Thymus (tissue), 11 donors: ENCODE results near the gene CFL1. TPM values are rescaled to one million over a fixed set of nuclear protein-coding genes. Genes with fewer than 3 reads are reported as not detected.
A peak's percentile ranks its signal among the peaks of the same experiment; 100 is the strongest.

ENCODE experiments used
- DNase-seq, 9 donors: peaks; one replicate each; pipeline ENCODE4 v3.0.0-alpha.2; 2013; ENCODE audit warnings: low spot score in 9 of 9, low read depth in 6 of 9, missing footprints in 1 of 9
- H3K27ac ChIP-seq, 2 donors: one replicate each; pipeline ENCODE4 v1.5.1; 2013; ENCODE audit warnings: control low read depth in 1 of 2, low read depth in 1 of 2, low read length in 1 of 2, mild to moderate bottlenecking in 1 of 2, moderate library complexity in 1 of 2
- H3K27me3 ChIP-seq, 2 donors: one replicate each; pipeline ENCODE4 v1.5.1; 2013; ENCODE audit warnings: low read length in 1 of 2; ENCODE audit not compliant: control insufficient read depth in 2 of 2, insufficient read depth in 1 of 2
- H3K36me3 ChIP-seq, 2 donors: one replicate each; pipeline ENCODE4 v1.5.1; 2013; ENCODE audit warnings: low read length in 1 of 2, mild to moderate bottlenecking in 1 of 2, moderate library complexity in 1 of 2; ENCODE audit not compliant: control insufficient read depth in 2 of 2, insufficient read depth in 2 of 2
- H3K4me1 ChIP-seq, 2 donors: one replicate each; pipeline ENCODE4 v1.5.1; 2013; ENCODE audit warnings: low read length in 2 of 2; ENCODE audit not compliant: control insufficient read depth in 2 of 2, insufficient read depth in 2 of 2
- H3K4me3 ChIP-seq, 2 donors: one replicate each; pipeline ENCODE4 v1.5.1; 2013; ENCODE audit warnings: low read length in 2 of 2, control low read depth in 1 of 2, mild to moderate bottlenecking in 1 of 2
- H3K9me3 ChIP-seq, 2 donors: one replicate each; pipeline ENCODE4 v1.5.1; 2013; ENCODE audit warnings: low read length in 1 of 2, mild to moderate bottlenecking in 1 of 2; ENCODE audit not compliant: control insufficient read depth in 2 of 2, insufficient read depth in 1 of 2
- WGBS: extraction: QIAGEN DNeasy Blood & Tissue Kit; methylation state at CpG from one replicate; pipeline ENCODE4 v1.1.7; 2013; 5-methylcytosine and 5-hydroxymethylcytosine counted together
- polyA plus RNA-seq: library from polyadenylated mRNA; stranded (reverse); fragments of 200-250 nt; gene quantifications from one replicate; pipeline ENCODE4 v1.2.3, GENCODE V29; 2013
- total RNA-seq: library from RNA; stranded (reverse); fragments of 120-200 nt; gene quantifications from one replicate; pipeline ENCODE4 v1.2.4, GENCODE V29; 2013
- donor health status: healthy.

CFL1 gene
- total and polyA plus RNA-seq, 2 donors = 673 to 1,006 TPM

- peak in 1 of 9 donors; percentile 49 for DNase-seq
- WGBS = 97% methylated on average over 19 of the region's 19 CpGs
- Histone ChIP-seq H3K4me3 (no peak overlapping the region), H3K9me3 (no peaks in the 10 kb centered on the region), H3K4me1 (peaks cover 7 to 13% of the 10 kb centered on the region in 2 donors), H3K36me3 (peaks cover 43 to 53% of the 10 kb centered on the region in 2 donors), H3K27ac (no peak overlapping the region), H3K27me3 (peaks cover 10 to 37% of the 10 kb centered on the region in 2 donors)
Observed at GRCh38 chr11:65868076-65868667, 10.2 kb upstream of the CFL1 start.

GRCh38 chr11:65867284-65868071 is 9.5 kb upstream of the CFL1 start:
- DNase-seq = peak in 1 of 9 donors; percentile 50
- Histone ChIP-seq H3K4me1 (peaks cover 0 to 8% of the 10 kb centered on the region in 2 donors), H3K4me3 (no peak overlapping the region), H3K27me3 (peaks cover 4 to 31% of the 10 kb centered on the region in 2 donors), H3K36me3 (peaks cover 50 to 60% of the 10 kb centered on the region in 2 donors), H3K27ac (peak overlapping the region in 1 of 2 donors; percentile 37), H3K9me3 (no peaks in the 10 kb centered on the region)
- 76% methylated on average over 29 of the region's 29 CpGs for WGBS

GRCh38 chr11:65866509-65867283 is 8.7 kb upstream of the CFL1 start:
- WGBS = 97% methylated on average over 21 of the region's 21 CpGs
- no peak for DNase-seq
- Histone ChIP-seq H3K27me3 (peaks cover 0 to 23% of the 10 kb centered on the region in 2 donors), H3K4me1 (peaks cover 2 to 12% of the 10 kb centered on the region in 2 donors), H3K27ac (no peak overlapping the region), H3K36me3 (peaks cover 57 to 67% of the 10 kb centered on the region in 2 donors), H3K4me3 (no peak overlapping the region), H3K9me3 (no peaks in the 10 kb centered on the region)

GRCh38 chr11:65865550-65866172 is 7.7 kb upstream of the CFL1 start:
- no peak for DNase-seq
- H3K27ac ChIP-seq = no peak overlapping the region
- H3K27me3 ChIP-seq = peaks cover 0 to 13% of the 10 kb centered on the region in 2 donors
- no peaks in the 10 kb centered on the region for H3K9me3 ChIP-seq
- H3K36me3 ChIP-seq = peaks cover 57 to 71% of the 10 kb centered on the region in 2 donors
- H3K4me3 ChIP-seq = no peak overlapping the region
- H3K4me1 ChIP-seq = peaks cover 10 to 21% of the 10 kb centered on the region in 2 donors
- 97% methylated on average over 9 of the region's 9 CpGs for WGBS

GRCh38 chr11:65864706-65865471 is 6.9 kb upstream of the CFL1 start:
- H3K27ac ChIP-seq = no peak overlapping the region
- H3K9me3 ChIP-seq = peaks cover 0 to 5% of the 10 kb centered on the region in 2 donors
- H3K4me1 ChIP-seq = peaks cover 10 to 22% of the 10 kb centered on the region in 2 donors
- no peak for DNase-seq
- peaks cover 0 to 5% of the 10 kb centered on the region in 2 donors for H3K27me3 ChIP-seq
- 97% methylated on average over 18 of the region's 18 CpGs for WGBS
- H3K4me3 ChIP-seq = no peak overlapping the region
- H3K36me3 ChIP-seq = peaks cover 57 to 71% of the 10 kb centered on the region in 2 donors

GRCh38 chr11:65863889-65864705 is 6.1 kb upstream of the CFL1 start:
- no peak overlapping the region for H3K27ac ChIP-seq
- peaks cover 10 to 29% of the 10 kb centered on the region in 2 donors for H3K4me1 ChIP-seq
- no peaks in the 10 kb centered on the region for H3K27me3 ChIP-seq
- H3K4me3 ChIP-seq = no peak overlapping the region
- no peak for DNase-seq
- 95% methylated on average over 12 of the region's 12 CpGs for WGBS
- H3K9me3 ChIP-seq = peaks cover 0 to 8% of the 10 kb centered on the region in 2 donors
- peaks cover 57 to 71% of the 10 kb centered on the region in 2 donors for H3K36me3 ChIP-seq

GRCh38 chr11:65862941-65863888 is 5.2 kb upstream of the CFL1 start:
- no peak overlapping the region for H3K27ac ChIP-seq
- 98% methylated on average over 24 of the region's 24 CpGs for WGBS
- peaks cover 57 to 66% of the 10 kb centered on the region in 2 donors for H3K36me3 ChIP-seq
- H3K4me3 ChIP-seq = no peak overlapping the region
- H3K9me3 ChIP-seq = peaks cover 0 to 8% of the 10 kb centered on the region in 2 donors
- H3K4me1 ChIP-seq = peaks cover 10 to 36% of the 10 kb centered on the region in 2 donors
- no peaks in the 10 kb centered on the region for H3K27me3 ChIP-seq
- DNase-seq = no peak
